WTC11 (cell line): ENCODE data around the gene TTLL4.

Experiments
- ZBTB21 ChIP-seq: sonication (generic); formaldehyde crosslinking; IDR thresholded peaks from 2 replicates; pipeline ENCODE4 v1.8.1; 2023; ENCODE audit warnings: mild to moderate bottlenecking, missing genetic modification reagents, borderline replicate concordance
- TF ChIP-seq, protein P1 (sequence below): fragments of 200-600 bp; IDR thresholded peaks from 2 replicates; pipeline ENCODE4 v1.8.0; 2022; ENCODE audit warnings: antibody characterized with exemption

DNA sequence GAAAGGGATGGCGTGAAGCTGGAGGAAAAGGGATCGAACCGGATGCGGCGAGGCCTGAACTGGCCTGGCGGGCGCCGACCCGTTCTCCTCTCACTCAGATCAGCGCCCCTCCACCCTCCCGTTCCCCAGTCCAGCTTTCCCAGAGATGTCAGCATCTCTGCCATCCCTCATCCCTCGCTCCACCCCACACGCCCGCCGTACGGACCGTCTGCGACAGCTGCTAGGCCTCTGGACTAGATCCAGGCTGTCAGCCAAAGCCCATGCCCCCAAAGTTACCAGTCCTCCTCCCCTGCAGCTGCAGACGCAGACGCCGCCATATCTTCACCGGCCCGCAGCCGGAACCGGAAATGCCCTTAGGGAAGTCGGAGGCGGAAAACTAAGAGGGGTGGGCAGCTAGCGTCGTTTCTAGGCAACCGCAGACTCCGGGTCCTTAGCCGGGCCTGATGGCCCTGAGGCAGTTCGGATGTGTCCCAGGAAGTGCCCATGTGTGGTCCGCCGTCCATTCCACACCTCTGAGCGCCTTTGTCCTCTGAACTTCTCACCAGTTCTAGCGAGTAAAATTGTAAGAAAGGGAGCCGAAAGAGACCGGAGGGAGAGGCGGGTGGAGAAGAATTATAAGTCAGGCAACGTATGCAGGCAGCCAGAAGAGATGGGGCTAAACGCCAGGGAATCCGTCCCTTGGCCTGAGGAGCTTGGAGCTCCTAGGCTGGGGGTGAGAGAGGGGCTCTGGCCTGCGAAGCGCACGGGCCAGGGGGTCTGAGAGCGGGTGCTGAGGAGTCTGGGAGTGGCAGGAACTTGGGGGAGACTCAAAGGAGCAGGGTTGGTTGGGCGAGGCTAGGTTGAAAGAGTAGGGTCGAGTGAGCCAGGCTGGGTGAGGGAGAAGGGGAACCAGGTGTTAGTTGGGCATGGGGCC, 38.7 kb upstream of the TTLL4 start, which contains the start of the genes RNF25 and STK36:
- TF ChIP-seq, protein P1, sequence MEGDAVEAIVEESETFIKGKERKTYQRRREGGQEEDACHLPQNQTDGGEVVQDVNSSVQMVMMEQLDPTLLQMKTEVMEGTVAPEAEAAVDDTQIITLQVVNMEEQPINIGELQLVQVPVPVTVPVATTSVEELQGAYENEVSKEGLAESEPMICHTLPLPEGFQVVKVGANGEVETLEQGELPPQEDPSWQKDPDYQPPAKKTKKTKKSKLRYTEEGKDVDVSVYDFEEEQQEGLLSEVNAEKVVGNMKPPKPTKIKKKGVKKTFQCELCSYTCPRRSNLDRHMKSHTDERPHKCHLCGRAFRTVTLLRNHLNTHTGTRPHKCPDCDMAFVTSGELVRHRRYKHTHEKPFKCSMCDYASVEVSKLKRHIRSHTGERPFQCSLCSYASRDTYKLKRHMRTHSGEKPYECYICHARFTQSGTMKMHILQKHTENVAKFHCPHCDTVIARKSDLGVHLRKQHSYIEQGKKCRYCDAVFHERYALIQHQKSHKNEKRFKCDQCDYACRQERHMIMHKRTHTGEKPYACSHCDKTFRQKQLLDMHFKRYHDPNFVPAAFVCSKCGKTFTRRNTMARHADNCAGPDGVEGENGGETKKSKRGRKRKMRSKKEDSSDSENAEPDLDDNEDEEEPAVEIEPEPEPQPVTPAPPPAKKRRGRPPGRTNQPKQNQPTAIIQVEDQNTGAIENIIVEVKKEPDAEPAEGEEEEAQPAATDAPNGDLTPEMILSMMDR = no peak
- no peak for TF ChIP-seq ZBTB21 (CRISPR knock-in tag)
